HepG2 (cell line): Measurements from ENCODE around the gene SLC4A11. TPM values are rescaled to one million over a fixed set of nuclear protein-coding genes. Genes with fewer than 3 reads are reported as not detected.

Experiments
- ATAC-seq: fragments of 200-7000 bp; cut with Tn5 transposase; 3 replicates; pipeline ENCODE4 v1.9.1; 2020; ENCODE audit warnings: mild to moderate bottlenecking, moderate library complexity
- BruUV-seq: library from RNA; stranded (reverse); fragments of 400-500 nt; replicated peaks from 2 replicates; lab custom pipeline; 2021; lab: Mats Ljungman, UMichigan
- CTCF ChIA-PET: fragments of 300-600 bp; formaldehyde crosslinking; extraction: SDS; loops from one replicate; lab custom pipeline; 2021; ENCODE audit warnings: low total read pairs, inconsistent platforms, low intra/inter-chr PET ratio; lab: Yijun Ruan, JAX
- POLR2A ChIA-PET: fragments of 350-600 bp; sonication (Branson Sonifier 250); formaldehyde crosslinking; loops from one replicate; lab custom pipeline; 2020; ENCODE audit warnings: antibody characterized with exemption, inconsistent platforms; lab: Yijun Ruan, JAX
- DNase-seq: peaks from one replicate; pipeline ENCODE4 v3.0.0-alpha.2; 2015; ENCODE audit warnings: low spot score
- FAIRE-seq: peaks from 3 replicates; lab custom pipeline; 2011; peaks lifted over from hg19 to GRCh38; lab: Jason Lieb, UNC
- H2AFZ ChIP-seq: one replicate; pipeline ENCODE4 v1.6.1; 2011; ENCODE audit warnings: low read length, inconsistent platforms
- H3K27ac ChIP-seq: fragments of 300-600 bp; 3 replicates; pipeline ENCODE4 v1.8.0; 2011; ENCODE audit warnings: mixed run types, mild to moderate bottlenecking, mixed read lengths, low read length, inconsistent platforms; ENCODE audit not compliant: insufficient read depth; ENCODE audit errors: extremely low read length
- H3K27me3 ChIP-seq, 2 experiments: fragments of 200-600 bp in 1 of 2; 2 replicates in 1 of 2; 3 replicates in 1 of 2; pipeline versions ENCODE4 v1.6.0 to v1.8.0; 2011; ENCODE audit warnings: low read length in 2 of 2, mild to moderate bottlenecking in 2 of 2, moderate library complexity in 2 of 2, inconsistent platforms in 1 of 2; ENCODE audit not compliant: insufficient read depth in 2 of 2, control insufficient read depth in 1 of 2
- H3K36me3 ChIP-seq, 2 experiments: fragments of 200-600 bp in 1 of 2; replicated peaks in 1 of 2; 2 replicates in 1 of 2; 3 replicates in 1 of 2; pipeline versions ENCODE4 v1.5.1 to v1.8.0; 2011; ENCODE audit warnings: low read length in 2 of 2, inconsistent platforms in 1 of 2; ENCODE audit not compliant: insufficient read depth in 2 of 2, control insufficient read depth in 1 of 2
- H3K4me1 ChIP-seq: 2 replicates; pipeline ENCODE4 v1.5.1; 2012; ENCODE audit warnings: low read length, inconsistent platforms; ENCODE audit not compliant: insufficient read depth
- H3K4me2 ChIP-seq: 2 replicates; pipeline ENCODE4 v1.6.0; 2011; ENCODE audit warnings: low read depth, low read length, inconsistent platforms
- H3K4me3 ChIP-seq, 3 experiments: fragments of 200-600 bp in 1 of 3; sonication (generic), shearing (Covaris generic) in 1 of 3; replicated peaks in 1 of 3; 2 replicates each; pipeline ENCODE4 v1.5.1; 2011 to 2016; ENCODE audit warnings: low read length in 3 of 3, inconsistent platforms in 2 of 3, low read depth in 2 of 3, mild to moderate bottlenecking in 2 of 3, control low read depth in 1 of 3, mixed read lengths in 1 of 3; ENCODE audit not compliant: insufficient read depth in 1 of 3
- H3K79me2 ChIP-seq: one replicate; pipeline ENCODE4 v1.6.1; 2011; ENCODE audit warnings: low read length, inconsistent platforms; ENCODE audit not compliant: insufficient read depth
- H3K9ac ChIP-seq: 2 replicates; pipeline ENCODE4 v1.6.0; 2011; ENCODE audit warnings: mild to moderate bottlenecking, low read depth, low read length, inconsistent platforms; ENCODE audit not compliant: insufficient read depth
- H3K9me3 ChIP-seq: 2 replicates; pipeline ENCODE4 v1.5.1; 2012; ENCODE audit warnings: mild to moderate bottlenecking, low read length
- H4K20me1 ChIP-seq: 2 replicates; pipeline ENCODE4 v1.6.0; 2011; ENCODE audit warnings: inconsistent platforms, mild to moderate bottlenecking, low read length, moderate library complexity; ENCODE audit not compliant: insufficient read depth
- BORCS8-MEF2B ChIP-seq: sonication (generic); formaldehyde crosslinking; IDR thresholded peaks from 2 replicates; pipeline ENCODE4 v1.8.0; 2022; ENCODE audit warnings: mild to moderate bottlenecking, missing genetic modification reagents
- BRCA1 ChIP-seq: sonication (generic); formaldehyde crosslinking; IDR thresholded peaks from 2 replicates; pipeline ENCODE4 v1.4.0; 2020; ENCODE audit warnings: missing genetic modification reagents
- ISX ChIP-seq: sonication (generic); formaldehyde crosslinking; conservative IDR thresholded peaks from 2 replicates; pipeline ENCODE4 v1.5.0; 2020; ENCODE audit warnings: missing genetic modification reagents
- MTA3 ChIP-seq: sonication (generic); formaldehyde crosslinking; IDR thresholded peaks from 2 replicates; pipeline ENCODE4 v1.4.0; 2020; ENCODE audit warnings: missing genetic modification reagents
- NFATC3 ChIP-seq: sonication (generic); formaldehyde crosslinking; IDR thresholded peaks from 2 replicates; pipeline ENCODE4 v1.5.1; 2020; ENCODE audit warnings: mild to moderate bottlenecking, missing genetic modification reagents
- POLR2AphosphoS5 ChIP-seq: IDR thresholded peaks from 2 replicates; pipeline ENCODE4 v1.6.1; 2012; ENCODE audit warnings: low read depth, low read length
- RBFOX2 ChIP-seq: fragments of 200-400 bp; formaldehyde crosslinking; IDR thresholded peaks from 2 replicates; pipeline ENCODE4 v1.6.1; 2017; ENCODE audit warnings: low read depth, mild to moderate bottlenecking, low read length
- ZBTB14 ChIP-seq: sonication (generic); formaldehyde crosslinking; IDR thresholded peaks from 2 replicates; pipeline ENCODE4 v1.4.0; 2020; ENCODE audit warnings: missing genetic modification reagents
- ZFP36L2 ChIP-seq: sonication (generic); formaldehyde crosslinking; IDR thresholded peaks from 2 replicates; pipeline ENCODE4 v1.4.0; 2020; ENCODE audit warnings: missing genetic modification reagents
- ZFP82 ChIP-seq: sonication (generic); formaldehyde crosslinking; IDR thresholded peaks from 2 replicates; pipeline ENCODE4 v1.5.1; 2020; ENCODE audit warnings: mild to moderate bottlenecking, missing genetic modification reagents, borderline replicate concordance
- ZNF101 ChIP-seq: sonication (generic); formaldehyde crosslinking; IDR thresholded peaks from 2 replicates; pipeline ENCODE4 v1.4.0; 2020; ENCODE audit warnings: mild to moderate bottlenecking, low read depth, missing genetic modification reagents, borderline replicate concordance
- ZNF713 ChIP-seq: sonication (generic); formaldehyde crosslinking; IDR thresholded peaks from 2 replicates; pipeline ENCODE4 v1.4.0; 2020; ENCODE audit warnings: mild to moderate bottlenecking, missing genetic modification reagents
- ZNF790 ChIP-seq: sonication (generic); formaldehyde crosslinking; IDR thresholded peaks from 2 replicates; pipeline ENCODE4 v1.8.0; 2022; ENCODE audit warnings: missing genetic modification reagents, mild to moderate bottlenecking, borderline replicate concordance
- WGBS: methylation state at CpG from one replicate; pipeline ENCODE4 v1.1.6; 2017; ENCODE audit warnings: low lambda C conversion rate; 5-methylcytosine and 5-hydroxymethylcytosine counted together
- in situ Hi-C: cut with HindIII; loops from 2 replicates; pipeline ENCODE4 v1.10.0; 2017; ENCODE audit warnings: low pct_unique_long_range_greater_than_20kb; ENCODE audit not compliant: extremely low pct_ligation_motif_present
- intact Hi-C: fragments of 100-400 bp; cut with micrococcal nuclease; formaldehyde crosslinking; loops from one replicate; pipeline ENCODE4 v1.10.0; 2022; ENCODE audit not compliant: unreplicated experiment
- polyA plus RNA-seq, 8 experiments: library from polyadenylated mRNA; depleted of rRNA in 3 of 8; stranded (reverse) in 7 of 8; unstranded in 1 of 8; fragments of >200 nt; fragmentation: Illumina TruSeq in 4 of 8; extraction: Trizol in 4 of 8; gene quantifications; 2 replicates each; pipeline versions ENCODE4 v1.2.1 to v1.2.3, GENCODE V29; 2011 to 2016; ENCODE audit warnings: low read depth in 4 of 8, missing spikeins in 1 of 8, mixed read lengths in 1 of 8; ENCODE audit not compliant: insufficient read depth in 1 of 8
- total RNA-seq, 5 experiments: library from RNA; depleted of rRNA; stranded (reverse); fragments of >200 nt; fragmentation: Illumina TruSeq; extraction: Trizol; gene quantifications; 2 replicates each; pipeline ENCODE4 v1.2.3, GENCODE V29; 2016; ENCODE audit warnings: low read depth in 1 of 5
- TF ChIP-seq, protein P1 (sequence below): sonication (generic); formaldehyde crosslinking; IDR thresholded peaks from 2 replicates; pipeline ENCODE4 v1.4.0; 2020; ENCODE audit warnings: missing genetic modification reagents
- TF ChIP-seq, protein P2 (sequence below): sonication (generic); formaldehyde crosslinking; IDR thresholded peaks from 2 replicates; pipeline ENCODE4 v1.8.1; 2023; ENCODE audit warnings: mild to moderate bottlenecking, moderate library complexity, missing genetic modification reagents
- TF ChIP-seq, protein P3 (sequence below): IDR thresholded peaks from 2 replicates; pipeline ENCODE4 v1.4.0; 2020; ENCODE audit warnings: mild to moderate bottlenecking, missing genetic modification reagents

Gene SLC4A11
- total and polyA plus RNA-seq, 2 of the 13 experiments (the other 11 are each of a cell fraction or from before 2014, with no cell fraction given): 3.9 to 27.0 TPM

DNA sequence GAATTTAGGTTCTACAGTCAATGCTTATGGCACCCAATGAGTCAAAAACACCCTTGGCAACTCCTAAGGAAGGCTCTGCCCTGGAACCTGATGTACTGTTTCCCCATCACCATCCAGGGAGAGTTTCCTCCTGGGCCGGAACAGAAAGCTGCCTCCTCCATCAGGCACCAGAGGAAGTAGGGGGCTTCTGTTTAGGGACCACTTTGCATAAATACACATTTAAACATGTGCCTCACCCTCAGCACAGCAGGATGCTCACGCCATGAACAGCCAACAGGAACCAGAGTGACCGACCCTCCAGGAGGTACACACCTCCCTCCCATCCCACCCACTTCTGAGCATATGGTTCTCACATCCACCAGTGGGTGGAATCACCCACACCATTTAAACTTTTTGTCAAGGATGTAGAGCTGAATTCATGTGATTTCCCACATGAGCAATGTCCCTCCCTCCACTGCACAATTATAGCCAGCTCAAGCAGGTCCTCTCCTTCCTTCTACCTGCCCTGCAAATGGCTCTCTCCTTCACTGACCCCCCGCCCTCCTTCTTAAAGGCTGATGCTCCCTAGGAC, 49.3 kb downstream of the SLC4A11 start (continued):
- TF ChIP-seq, protein P1, sequence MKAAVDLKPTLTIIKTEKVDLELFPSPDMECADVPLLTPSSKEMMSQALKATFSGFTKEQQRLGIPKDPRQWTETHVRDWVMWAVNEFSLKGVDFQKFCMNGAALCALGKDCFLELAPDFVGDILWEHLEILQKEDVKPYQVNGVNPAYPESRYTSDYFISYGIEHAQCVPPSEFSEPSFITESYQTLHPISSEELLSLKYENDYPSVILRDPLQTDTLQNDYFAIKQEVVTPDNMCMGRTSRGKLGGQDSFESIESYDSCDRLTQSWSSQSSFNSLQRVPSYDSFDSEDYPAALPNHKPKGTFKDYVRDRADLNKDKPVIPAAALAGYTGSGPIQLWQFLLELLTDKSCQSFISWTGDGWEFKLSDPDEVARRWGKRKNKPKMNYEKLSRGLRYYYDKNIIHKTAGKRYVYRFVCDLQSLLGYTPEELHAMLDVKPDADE (CRISPR knock-in tag): no peak
- TF ChIP-seq ZFP36L2 (CRISPR knock-in tag): no peak
- no peak for TF ChIP-seq BORCS8-MEF2B (CRISPR knock-in tag)
- TF ChIP-seq, all 625 proteins: peak for 0

GRCh38 chr20:3188823-3189413, 50.1 kb downstream of the SLC4A11 start:
- no peak overlapping the region for H3K9ac ChIP-seq
- intact Hi-C loops (no loop called here), in situ Hi-C loops (no loop called here)
- H3K4me1 ChIP-seq: no peaks in the 10 kb centered on the region
- H3K27ac ChIP-seq: no peak overlapping the region
- WGBS: 94% methylated on average over 3 of the region's 3 CpGs
- H3K36me3 ChIP-seq: peaks cover 32 to 49% of the 10 kb centered on the region in 2 experiments
- BruUV-seq: TSS peak; percentile 32
- H3K4me3 ChIP-seq: no peak overlapping the region
- no peak overlapping the region for H3K4me2 ChIP-seq
- FAIRE-seq (no peak), DNase-seq (no peak), ATAC-seq (no peak)
- ChIA-PET CTCF (no interaction called here), POLR2A (interaction anchor here (0.6 to 2.3 kb wide), 2 partner anchors 14 to 128 kb away, joined by 3 to 7 read pairs; no protein-coding TSS in a partner anchor)
- H4K20me1 ChIP-seq: no peaks in the 10 kb centered on the region
- no peaks in the 10 kb centered on the region for H3K79me2 ChIP-seq
- H3K9me3 ChIP-seq: no peaks in the 10 kb centered on the region
- no peaks in the 10 kb centered on the region for H3K27me3 ChIP-seq
- H2AFZ ChIP-seq: no peak overlapping the region
- no peak for TF ChIP-seq BRCA1 (CRISPR knock-in tag)
- no peak for TF ChIP-seq NFATC3 (CRISPR knock-in tag)
- TF ChIP-seq, protein P2, sequence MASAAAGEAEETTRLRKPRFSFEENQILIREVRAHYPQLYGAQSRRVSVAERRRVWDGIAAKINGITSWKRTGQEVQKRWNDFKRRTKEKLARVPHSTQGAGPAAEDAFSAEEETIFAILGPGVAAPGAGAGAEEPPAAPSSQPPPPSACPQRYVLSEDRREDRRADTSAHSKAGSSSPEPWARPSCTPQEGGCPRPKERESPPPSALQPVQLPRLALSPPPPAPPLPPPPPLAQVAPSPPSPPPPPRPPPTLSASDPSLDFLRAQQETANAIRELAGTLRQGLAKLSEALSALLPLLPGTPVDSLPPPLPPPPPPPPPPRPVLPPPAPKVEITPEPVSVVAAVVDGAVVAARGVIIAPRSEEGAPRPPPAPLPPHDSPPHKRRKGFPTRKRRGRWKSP: no peak
- TF ChIP-seq ZNF713 (CRISPR knock-in tag): no peak
- TF ChIP-seq RBFOX2: peak; percentile 62
- TF ChIP-seq MTA3: no peak
- no peak for TF ChIP-seq ISX (CRISPR knock-in tag)
- no peak for TF ChIP-seq ZFP82
- TF ChIP-seq ZNF101 (CRISPR knock-in tag): no peak
- TF ChIP-seq, protein P3, sequence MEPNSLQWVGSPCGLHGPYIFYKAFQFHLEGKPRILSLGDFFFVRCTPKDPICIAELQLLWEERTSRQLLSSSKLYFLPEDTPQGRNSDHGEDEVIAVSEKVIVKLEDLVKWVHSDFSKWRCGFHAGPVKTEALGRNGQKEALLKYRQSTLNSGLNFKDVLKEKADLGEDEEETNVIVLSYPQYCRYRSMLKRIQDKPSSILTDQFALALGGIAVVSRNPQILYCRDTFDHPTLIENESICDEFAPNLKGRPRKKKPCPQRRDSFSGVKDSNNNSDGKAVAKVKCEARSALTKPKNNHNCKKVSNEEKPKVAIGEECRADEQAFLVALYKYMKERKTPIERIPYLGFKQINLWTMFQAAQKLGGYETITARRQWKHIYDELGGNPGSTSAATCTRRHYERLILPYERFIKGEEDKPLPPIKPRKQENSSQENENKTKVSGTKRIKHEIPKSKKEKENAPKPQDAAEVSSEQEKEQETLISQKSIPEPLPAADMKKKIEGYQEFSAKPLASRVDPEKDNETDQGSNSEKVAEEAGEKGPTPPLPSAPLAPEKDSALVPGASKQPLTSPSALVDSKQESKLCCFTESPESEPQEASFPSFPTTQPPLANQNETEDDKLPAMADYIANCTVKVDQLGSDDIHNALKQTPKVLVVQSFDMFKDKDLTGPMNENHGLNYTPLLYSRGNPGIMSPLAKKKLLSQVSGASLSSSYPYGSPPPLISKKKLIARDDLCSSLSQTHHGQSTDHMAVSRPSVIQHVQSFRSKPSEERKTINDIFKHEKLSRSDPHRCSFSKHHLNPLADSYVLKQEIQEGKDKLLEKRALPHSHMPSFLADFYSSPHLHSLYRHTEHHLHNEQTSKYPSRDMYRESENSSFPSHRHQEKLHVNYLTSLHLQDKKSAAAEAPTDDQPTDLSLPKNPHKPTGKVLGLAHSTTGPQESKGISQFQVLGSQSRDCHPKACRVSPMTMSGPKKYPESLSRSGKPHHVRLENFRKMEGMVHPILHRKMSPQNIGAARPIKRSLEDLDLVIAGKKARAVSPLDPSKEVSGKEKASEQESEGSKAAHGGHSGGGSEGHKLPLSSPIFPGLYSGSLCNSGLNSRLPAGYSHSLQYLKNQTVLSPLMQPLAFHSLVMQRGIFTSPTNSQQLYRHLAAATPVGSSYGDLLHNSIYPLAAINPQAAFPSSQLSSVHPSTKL (CRISPR knock-in tag): no peak
- no peak for TF ChIP-seq ZBTB14 (CRISPR knock-in tag)
- TF ChIP-seq POLR2AphosphoS5: peak; percentile 5; the same call in 1 of the 2 replicates
- no peak for TF ChIP-seq ZNF790 (CRISPR knock-in tag)
